WTC11 (cell line): ENCODE results near the gene CTCFL. TPM values are rescaled to one million over a fixed set of nuclear protein-coding genes. Genes with fewer than 3 reads are reported as not detected.

Source experiments
- ATAC-seq: fragments of 200-7000 bp; cut with Tn5 transposase; 2 replicates; pipeline ENCODE4 v1.10.0; 2021; ENCODE audit warnings: mild to moderate bottlenecking, moderate library complexity
- CTCF ChIA-PET: fragments of 300-600 bp; sonication (Branson Sonifier 250); formaldehyde crosslinking; loops from one replicate; lab custom pipeline; 2021; ENCODE audit warnings: antibody characterized with exemption; lab: Charles Lee
- POLR2A ChIA-PET: fragments of 350-600 bp; sonication (Branson Sonifier 250); formaldehyde crosslinking; loops from one replicate; lab custom pipeline; 2021; ENCODE audit warnings: antibody characterized with exemption; lab: Charles Lee
- DNase-seq: peaks from one replicate; pipeline ENCODE4 v3.0.0; 2021; ENCODE audit warnings: low spot score
- H3K27ac Mint-ChIP-seq: 2 replicates; pipeline ENCODE4 v1.8.0; 2021; ENCODE audit warnings: mixed read lengths
- H3K27me3 Mint-ChIP-seq: 2 replicates; pipeline ENCODE4 v1.8.0; 2021; ENCODE audit warnings: low read depth, mild to moderate bottlenecking, moderate library complexity, mixed read lengths
- H3K36me3 Mint-ChIP-seq: 2 replicates; pipeline ENCODE4 v1.8.0; 2021; ENCODE audit warnings: mixed read lengths
- H3K4me1 Mint-ChIP-seq: 2 replicates; pipeline ENCODE4 v1.8.0; 2022; ENCODE audit warnings: mixed read lengths
- H3K4me3 Mint-ChIP-seq: 2 replicates; pipeline ENCODE4 v1.8.0; 2021; ENCODE audit warnings: mild to moderate bottlenecking, moderate library complexity, mixed read lengths
- H3K9me3 Mint-ChIP-seq: 2 replicates; pipeline ENCODE4 v1.8.0; 2021; ENCODE audit warnings: mixed read lengths
- CDX4 ChIP-seq: fragments of 250-450 bp; sonication (Bioruptor Pico); IDR thresholded peaks from 2 replicates; pipeline ENCODE4 v1.9.0; 2021; ENCODE audit warnings: moderate library complexity, mild to moderate bottlenecking, inconsistent platforms, borderline replicate concordance
- E2F1 ChIP-seq: sonication (generic); formaldehyde crosslinking; IDR thresholded peaks from 2 replicates; pipeline ENCODE4 v1.8.0; 2022; ENCODE audit warnings: mild to moderate bottlenecking, missing genetic modification reagents
- E2F4 ChIP-seq: sonication (generic); formaldehyde crosslinking; IDR thresholded peaks from 2 replicates; pipeline ENCODE4 v1.8.1; 2022; ENCODE audit warnings: low read depth, mild to moderate bottlenecking, moderate library complexity, missing genetic modification reagents, borderline replicate concordance
- E2F5 ChIP-seq: sonication (generic); formaldehyde crosslinking; IDR thresholded peaks from 2 replicates; pipeline ENCODE4 v1.8.1; 2022; ENCODE audit warnings: mild to moderate bottlenecking, moderate library complexity, missing genetic modification reagents
- FOXP1 ChIP-seq: sonication (generic); formaldehyde crosslinking; IDR thresholded peaks from 2 replicates; pipeline ENCODE4 v1.8.0; 2022; ENCODE audit warnings: missing genetic modification reagents, mild to moderate bottlenecking, moderate library complexity, borderline replicate concordance
- FOXP4 ChIP-seq: sonication (generic); formaldehyde crosslinking; IDR thresholded peaks from 2 replicates; pipeline ENCODE4 v1.8.0; 2022; ENCODE audit warnings: mild to moderate bottlenecking, missing genetic modification reagents
- GRHL2 ChIP-seq: fragments of 250-450 bp; sonication (Bioruptor Pico); IDR thresholded peaks from 2 replicates; pipeline ENCODE4 v1.8.0; 2022; ENCODE audit warnings: mild to moderate bottlenecking, moderate library complexity; ENCODE audit not compliant: insufficient replicate concordance, severe bottlenecking
- GTF2I ChIP-seq: fragments of 250-450 bp; sonication (Bioruptor Pico); conservative IDR thresholded peaks from 2 replicates; pipeline ENCODE4 v1.4.0; 2021; ENCODE audit warnings: mild to moderate bottlenecking
- JAZF1 ChIP-seq: fragments of 250-450 bp; sonication (Bioruptor Pico); IDR thresholded peaks from 2 replicates; pipeline ENCODE4 v1.9.0; 2021; ENCODE audit warnings: moderate library complexity, mild to moderate bottlenecking, inconsistent platforms
- JUN ChIP-seq: sonication (generic); formaldehyde crosslinking; IDR thresholded peaks from 2 replicates; pipeline ENCODE4 v1.8.0; 2023; ENCODE audit warnings: mild to moderate bottlenecking, missing genetic modification reagents
- MYBL2 ChIP-seq: sonication (generic); formaldehyde crosslinking; IDR thresholded peaks from 2 replicates; pipeline ENCODE4 v1.8.1; 2023; ENCODE audit warnings: mild to moderate bottlenecking, moderate library complexity, missing genetic modification reagents
- PRRX2 ChIP-seq: fragments of 250-450 bp; sonication (Bioruptor Pico); IDR thresholded peaks from 2 replicates; pipeline ENCODE4 v1.8.0; 2021; ENCODE audit warnings: mild to moderate bottlenecking
- RELA ChIP-seq: sonication (generic); formaldehyde crosslinking; IDR thresholded peaks from 2 replicates; pipeline ENCODE4 v1.8.1; 2022; ENCODE audit warnings: missing genetic modification reagents, mild to moderate bottlenecking, borderline replicate concordance
- RORB ChIP-seq: fragments of 250-450 bp; sonication (Bioruptor Pico); IDR thresholded peaks from 2 replicates; pipeline ENCODE4 v1.9.0; 2021; ENCODE audit warnings: mild to moderate bottlenecking
- TEAD4 ChIP-seq: sonication (generic); formaldehyde crosslinking; IDR thresholded peaks from 2 replicates; pipeline ENCODE4 v1.8.0; 2022; ENCODE audit warnings: mild to moderate bottlenecking, missing genetic modification reagents
- ZBTB21 ChIP-seq: sonication (generic); formaldehyde crosslinking; IDR thresholded peaks from 2 replicates; pipeline ENCODE4 v1.8.1; 2023; ENCODE audit warnings: mild to moderate bottlenecking, missing genetic modification reagents, borderline replicate concordance
- ZMAT4 ChIP-seq: fragments of 250-450 bp; sonication (Bioruptor Pico); IDR thresholded peaks from 2 replicates; pipeline ENCODE4 v1.9.0; 2021; ENCODE audit warnings: mild to moderate bottlenecking
- ZNF232 ChIP-seq: sonication (generic); formaldehyde crosslinking; IDR thresholded peaks from 2 replicates; pipeline ENCODE4 v1.8.0; 2022; ENCODE audit warnings: mild to moderate bottlenecking, missing genetic modification reagents
- ZNF317 ChIP-seq: sonication (generic); formaldehyde crosslinking; IDR thresholded peaks from 2 replicates; pipeline ENCODE4 v1.8.1; 2023; ENCODE audit warnings: low read depth, mild to moderate bottlenecking, moderate library complexity, missing genetic modification reagents, borderline replicate concordance
- ZNF423 ChIP-seq: fragments of 250-450 bp; sonication (Bioruptor Pico); IDR thresholded peaks from 2 replicates; pipeline ENCODE4 v2.1.2; 2022; ENCODE audit warnings: mild to moderate bottlenecking, moderate library complexity
- ZNF671 ChIP-seq: fragments of 250-450 bp; sonication (Bioruptor Pico); IDR thresholded peaks from 2 replicates; pipeline ENCODE4 v1.8.0; 2021; ENCODE audit warnings: mild to moderate bottlenecking
- ZSCAN18 ChIP-seq: fragments of 250-450 bp; sonication (Bioruptor Pico); IDR thresholded peaks from 2 replicates; pipeline ENCODE4 v2.1.2; 2022; ENCODE audit warnings: mild to moderate bottlenecking, moderate library complexity
- total RNA-seq: library from RNA; stranded (reverse); gene quantifications from 3 replicates; pipeline ENCODE4 v1.2.3, GENCODE V29; 2021

Gene CTCFL
- total RNA-seq, 1 experiment from 2014 or later, result 0.70 TPM

GRCh38 chr20:57544838-57545564 is 20.1 kb upstream of the CTCFL start (continued):
- TF ChIP-seq ZNF317 (no peak), ZSCAN18 (no peak), JAZF1 (CRISPR knock-in tag) (no peak), ZMAT4 (no peak)

GRCh38 chr20:57543754-57544153 is 18.8 kb upstream of the CTCFL start:
- H3K4me1 Mint-ChIP-seq, result peaks cover 15% of the 10 kb centered on the region
- TF ChIP-seq FOXP1 (CRISPR knock-in tag) (no peak), ZNF232 (CRISPR knock-in tag) (no peak), E2F5 (no peak), JAZF1 (CRISPR knock-in tag) (no peak), FOXP4 (no peak), E2F4 (CRISPR knock-in tag) (no peak), GTF2I (CRISPR knock-in tag) (no peak), TEAD4 (CRISPR knock-in tag) (no peak), RORB (no peak), CDX4 (CRISPR knock-in tag) (no peak)
- peaks cover 9% of the 10 kb centered on the region for H3K27me3 Mint-ChIP-seq
- no peak overlapping the region for H3K27ac Mint-ChIP-seq
- DNase-seq (no peak), ATAC-seq (no peak)
- CTCF ChIA-PET, result no interaction called here
- no peaks in the 10 kb centered on the region for H3K36me3 Mint-ChIP-seq
- H3K9me3 Mint-ChIP-seq, result peaks cover 5% of the 10 kb centered on the region; the same call in 1 of the 2 replicates
- no peak overlapping the region for H3K4me3 Mint-ChIP-seq
- POLR2A ChIA-PET, result no interaction called here

- Mint-ChIP-seq H3K4me3 (no peak overlapping the region), H3K27me3 (peaks cover 25% of the 10 kb centered on the region), H3K4me1 (peaks cover 5% of the 10 kb centered on the region), H3K36me3 (peaks cover 16% of the 10 kb centered on the region), H3K9me3 (peaks cover 28% of the 10 kb centered on the region), H3K27ac (no peak overlapping the region)
- DNase-seq (no peak), ATAC-seq (peak; percentile 28; the same call in 1 of the 2 replicates)
- POLR2A ChIA-PET, result no interaction called here
- CTCF ChIA-PET, result interaction anchor here (0.7 to 1.3 kb wide), 2 partner anchors 32 to 42 kb away, joined by 3 read pairs; no protein-coding TSS in a partner anchor
- TF ChIP-seq E2F1 (CRISPR knock-in tag), result no peak
- no peak for TF ChIP-seq JAZF1 (CRISPR knock-in tag)
- no peak for TF ChIP-seq RELA (CRISPR knock-in tag)
- no peak for TF ChIP-seq ZNF671
- no peak for TF ChIP-seq JUN (CRISPR knock-in tag)
- TF ChIP-seq ZMAT4, result no peak
- no peak for TF ChIP-seq GRHL2 (CRISPR knock-in tag)
- TF ChIP-seq ZNF423 (CRISPR knock-in tag), result no peak
- TF ChIP-seq MYBL2 (CRISPR knock-in tag), result no peak
- no peak for TF ChIP-seq PRRX2
- TF ChIP-seq ZBTB21, result no peak
These were observed 16.1 kb upstream of the CTCFL start for GRCh38 chr20:57540890-57541580.
